HepG2 (cell line): Measurements from ENCODE around the gene ACACA. TPM values are rescaled to one million over a fixed set of nuclear protein-coding genes. Genes with fewer than 3 reads are reported as not detected.

ENCODE experiments used
- ARID3A ChIP-seq: IDR thresholded peaks from 2 replicates; pipeline ENCODE4 v1.6.1; 2012; ENCODE audit warnings: low read depth, low read length, improper control_type of control experiment
- CEBPG ChIP-seq: IDR thresholded peaks from 2 replicates; pipeline ENCODE4 v1.6.1; 2016
- ELF3 ChIP-seq: IDR thresholded peaks from 2 replicates; pipeline ENCODE4 v1.6.1; 2016; ENCODE audit warnings: missing genetic modification reagents, missing compliant biosample characterization
- FOSL1 ChIP-seq: sonication (generic); formaldehyde crosslinking; IDR thresholded peaks from 2 replicates; pipeline ENCODE4 v1.9.0; 2021; ENCODE audit warnings: missing genetic modification reagents, borderline replicate concordance
- HMG20A ChIP-seq: IDR thresholded peaks from 2 replicates; pipeline ENCODE4 v1.6.1; 2016; ENCODE audit warnings: borderline replicate concordance
- KDM6A ChIP-seq: IDR thresholded peaks from 2 replicates; pipeline ENCODE4 v1.6.1; 2016; ENCODE audit warnings: low read depth
- NFATC3 ChIP-seq: sonication (generic); formaldehyde crosslinking; IDR thresholded peaks from 2 replicates; pipeline ENCODE4 v1.5.1; 2020; ENCODE audit warnings: mild to moderate bottlenecking, missing genetic modification reagents
- PBX2 ChIP-seq: IDR thresholded peaks from 2 replicates; pipeline ENCODE4 v1.6.1; 2016; ENCODE audit warnings: control low read depth
- RARA ChIP-seq: IDR thresholded peaks from 2 replicates; pipeline ENCODE4 v1.6.1; 2016; ENCODE audit warnings: missing genetic modification reagents, missing compliant biosample characterization
- ZBTB8A ChIP-seq: sonication (generic); formaldehyde crosslinking; IDR thresholded peaks from 2 replicates; pipeline ENCODE4 v1.4.0; 2020; ENCODE audit warnings: mild to moderate bottlenecking, low read depth, missing genetic modification reagents, borderline replicate concordance
- ZFP36L1 ChIP-seq: sonication (generic); formaldehyde crosslinking; IDR thresholded peaks from 2 replicates; pipeline ENCODE4 v1.8.0; 2022; ENCODE audit warnings: mild to moderate bottlenecking, missing genetic modification reagents, moderate library complexity
- ZNF274 ChIP-seq: sonication (generic); formaldehyde crosslinking; IDR thresholded peaks from 2 replicates; pipeline ENCODE4 v1.5.1; 2020; ENCODE audit warnings: mild to moderate bottlenecking, missing genetic modification reagents
- ZNF329 ChIP-seq: sonication (generic); formaldehyde crosslinking; IDR thresholded peaks from 2 replicates; pipeline ENCODE4 v1.9.0; 2021; ENCODE audit warnings: low read depth, mild to moderate bottlenecking, missing genetic modification reagents
- ZNF761 ChIP-seq: sonication (generic); formaldehyde crosslinking; conservative IDR thresholded peaks from 2 replicates; pipeline ENCODE4 v1.4.0; 2020; ENCODE audit warnings: mild to moderate bottlenecking, missing genetic modification reagents
- polyA plus RNA-seq, 8 experiments: library from polyadenylated mRNA; depleted of rRNA in 3 of 8; stranded (reverse) in 7 of 8; unstranded in 1 of 8; fragments of >200 nt; fragmentation: Illumina TruSeq in 4 of 8; extraction: Trizol in 4 of 8; gene quantifications; 2 replicates each; pipeline versions ENCODE4 v1.2.1 to v1.2.3, GENCODE V29; 2011 to 2016; ENCODE audit warnings: low read depth in 4 of 8, missing spikeins in 1 of 8, mixed read lengths in 1 of 8; ENCODE audit not compliant: insufficient read depth in 1 of 8
- total RNA-seq, 5 experiments: library from RNA; depleted of rRNA; stranded (reverse); fragments of >200 nt; fragmentation: Illumina TruSeq; extraction: Trizol; gene quantifications; 2 replicates each; pipeline ENCODE4 v1.2.3, GENCODE V29; 2016; ENCODE audit warnings: low read depth in 1 of 5
- TF ChIP-seq, protein P1 (sequence below), 2 experiments: fragments of 450-650 bp in 1 of 2; sonication (generic) in 1 of 2; formaldehyde crosslinking in 1 of 2; IDR thresholded peaks; 2 replicates each; pipeline versions ENCODE4 v1.6.1 to v1.8.0; 2016 to 2022; ENCODE audit warnings: antibody characterized with exemption in 1 of 2, mild to moderate bottlenecking in 1 of 2, missing genetic modification reagents in 1 of 2
- TF ChIP-seq, protein P2 (sequence below): sonication (generic); formaldehyde crosslinking; IDR thresholded peaks from 2 replicates; pipeline ENCODE4 v1.4.0; 2020; ENCODE audit warnings: missing genetic modification reagents

The ACACA gene
- total and polyA plus RNA-seq, 2 of the 13 experiments (the other 11 are each of a cell fraction or from before 2014, with no cell fraction given): 39.2 to 47.2 TPM

DNA sequence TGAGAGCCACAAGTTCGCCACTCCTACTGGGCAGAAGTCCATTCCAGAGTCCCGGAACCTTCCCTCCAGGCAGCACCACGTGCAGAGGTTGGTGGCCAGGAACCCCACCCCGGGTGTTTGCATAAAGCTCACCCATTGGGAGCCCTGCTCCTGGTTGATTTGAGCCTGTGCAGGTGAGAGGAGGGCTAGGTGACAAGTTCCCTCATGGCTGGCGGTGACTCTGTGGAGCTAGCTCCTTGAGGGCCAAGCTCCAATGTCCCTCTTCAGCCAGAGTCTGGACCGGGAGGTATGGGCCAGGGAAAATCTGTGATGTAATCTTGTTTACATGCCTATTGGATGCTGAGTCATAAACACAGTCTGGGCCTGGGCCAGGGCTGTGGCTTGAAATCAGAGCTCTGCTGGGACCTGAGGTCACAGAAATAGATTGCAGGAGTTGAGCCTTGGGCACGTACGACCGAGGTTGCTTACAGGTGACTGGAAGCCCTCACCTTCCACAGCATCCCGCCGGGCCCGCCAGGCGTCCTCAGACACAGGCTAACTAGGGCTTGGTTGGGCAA lies 339.0 kb downstream of the ACACA start (continued):
- TF ChIP-seq, protein P1, sequence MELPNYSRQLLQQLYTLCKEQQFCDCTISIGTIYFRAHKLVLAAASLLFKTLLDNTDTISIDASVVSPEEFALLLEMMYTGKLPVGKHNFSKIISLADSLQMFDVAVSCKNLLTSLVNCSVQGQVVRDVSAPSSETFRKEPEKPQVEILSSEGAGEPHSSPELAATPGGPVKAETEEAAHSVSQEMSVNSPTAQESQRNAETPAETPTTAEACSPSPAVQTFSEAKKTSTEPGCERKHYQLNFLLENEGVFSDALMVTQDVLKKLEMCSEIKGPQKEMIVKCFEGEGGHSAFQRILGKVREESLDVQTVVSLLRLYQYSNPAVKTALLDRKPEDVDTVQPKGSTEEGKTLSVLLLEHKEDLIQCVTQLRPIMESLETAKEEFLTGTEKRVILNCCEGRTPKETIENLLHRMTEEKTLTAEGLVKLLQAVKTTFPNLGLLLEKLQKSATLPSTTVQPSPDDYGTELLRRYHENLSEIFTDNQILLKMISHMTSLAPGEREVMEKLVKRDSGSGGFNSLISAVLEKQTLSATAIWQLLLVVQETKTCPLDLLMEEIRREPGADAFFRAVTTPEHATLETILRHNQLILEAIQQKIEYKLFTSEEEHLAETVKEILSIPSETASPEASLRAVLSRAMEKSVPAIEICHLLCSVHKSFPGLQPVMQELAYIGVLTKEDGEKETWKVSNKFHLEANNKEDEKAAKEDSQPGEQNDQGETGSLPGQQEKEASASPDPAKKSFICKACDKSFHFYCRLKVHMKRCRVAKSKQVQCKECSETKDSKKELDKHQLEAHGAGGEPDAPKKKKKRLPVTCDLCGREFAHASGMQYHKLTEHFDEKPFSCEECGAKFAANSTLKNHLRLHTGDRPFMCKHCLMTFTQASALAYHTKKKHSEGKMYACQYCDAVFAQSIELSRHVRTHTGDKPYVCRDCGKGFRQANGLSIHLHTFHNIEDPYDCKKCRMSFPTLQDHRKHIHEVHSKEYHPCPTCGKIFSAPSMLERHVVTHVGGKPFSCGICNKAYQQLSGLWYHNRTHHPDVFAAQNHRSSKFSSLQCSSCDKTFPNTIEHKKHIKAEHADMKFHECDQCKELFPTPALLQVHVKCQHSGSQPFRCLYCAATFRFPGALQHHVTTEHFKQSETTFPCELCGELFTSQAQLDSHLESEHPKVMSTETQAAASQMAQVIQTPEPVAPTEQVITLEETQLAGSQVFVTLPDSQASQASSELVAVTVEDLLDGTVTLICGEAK (IDR thresholded peaks at IDR 0.05): no peak
- TF ChIP-seq, protein P1 (CRISPR knock-in tag; IDR thresholded peaks at IDR 0.05): no peak; the same call in 1 of the 2 replicates
- TF ChIP-seq, protein P2, sequence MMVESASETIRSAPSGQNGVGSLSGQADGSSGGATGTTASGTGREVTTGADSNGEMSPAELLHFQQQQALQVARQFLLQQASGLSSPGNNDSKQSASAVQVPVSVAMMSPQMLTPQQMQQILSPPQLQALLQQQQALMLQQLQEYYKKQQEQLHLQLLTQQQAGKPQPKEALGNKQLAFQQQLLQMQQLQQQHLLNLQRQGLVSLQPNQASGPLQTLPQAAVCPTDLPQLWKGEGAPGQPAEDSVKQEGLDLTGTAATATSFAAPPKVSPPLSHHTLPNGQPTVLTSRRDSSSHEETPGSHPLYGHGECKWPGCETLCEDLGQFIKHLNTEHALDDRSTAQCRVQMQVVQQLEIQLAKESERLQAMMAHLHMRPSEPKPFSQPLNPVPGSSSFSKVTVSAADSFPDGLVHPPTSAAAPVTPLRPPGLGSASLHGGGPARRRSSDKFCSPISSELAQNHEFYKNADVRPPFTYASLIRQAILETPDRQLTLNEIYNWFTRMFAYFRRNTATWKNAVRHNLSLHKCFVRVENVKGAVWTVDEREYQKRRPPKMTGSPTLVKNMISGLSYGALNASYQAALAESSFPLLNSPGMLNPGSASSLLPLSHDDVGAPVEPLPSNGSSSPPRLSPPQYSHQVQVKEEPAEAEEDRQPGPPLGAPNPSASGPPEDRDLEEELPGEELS (CRISPR knock-in tag): peak; percentile 90
- TF ChIP-seq KDM6A (CRISPR knock-in tag) (no peak), CEBPG (CRISPR knock-in tag) (peak; percentile 57; the same call in 1 of the 2 replicates), HMG20A (CRISPR knock-in tag) (no peak), ARID3A (peak; percentile 34; the same call in 1 of the 2 replicates), ZFP36L1 (CRISPR knock-in tag) (peak; percentile 82; the same call in 1 of the 2 replicates), FOSL1 (CRISPR knock-in tag) (peak; percentile 25; the same call in 1 of the 2 replicates), ZNF761 (CRISPR knock-in tag) (no peak), ELF3 (CRISPR knock-in tag) (peak; percentile 11; the same call in 1 of the 2 replicates), RARA (CRISPR knock-in tag) (peak; percentile 63; the same call in 1 of the 2 replicates), ZNF329 (0 out of 2 replicates have a peak, but pooled peaks have one; percentile 53), ZBTB8A (CRISPR knock-in tag) (no peak), NFATC3 (CRISPR knock-in tag) (0 out of 2 replicates have a peak, but pooled peaks have one; percentile 18), PBX2 (CRISPR knock-in tag) (no peak), ZNF274 (CRISPR knock-in tag) (0 out of 2 replicates have a peak, but pooled peaks have one; percentile 14)
